NT2/D1 (cell line): ENCODE measurements around the gene PARG.

Experiments used
- YY1 ChIP-seq: IDR thresholded peaks from 2 replicates; pipeline ENCODE4 v1.6.1; 2011; ENCODE audit not compliant: insufficient read length, insufficient read depth
- ZNF274 ChIP-seq: IDR thresholded peaks from 2 replicates; pipeline ENCODE4 v1.6.1; 2011; ENCODE audit warnings: mild to moderate bottlenecking, low read depth, low read length

- TF ChIP-seq ZNF274: no peak
- no peak for TF ChIP-seq YY1
Measured at GRCh38 chr10:49819234-49819958, 122.4 kb downstream of the PARG start.
